Gastroesophageal sphincter (tissue), 4 donors: ENCODE measurements around the gene HELZ. TPM values are rescaled to one million over a fixed set of nuclear protein-coding genes. Genes with fewer than 3 reads are reported as not detected.

Experiments used
- ATAC-seq: fragments of 150-250 bp; one replicate; pipeline ENCODE4 v1.9.1; 2016; ENCODE audit warnings: mild to moderate bottlenecking, moderate library complexity
- H3K27ac ChIP-seq, 4 donors: fragments of 200-600 bp; sonication (generic) in 3 of 4; 1 replicate in 3 of 4; 2 replicates in 1 of 4; pipeline ENCODE4 v1.5.1; 2016 to 2019
- H3K27me3 ChIP-seq: fragments of 200-600 bp; sonication (generic); one replicate; pipeline ENCODE4 v1.5.1; 2019
- H3K36me3 ChIP-seq, 2 donors: fragments of 200-600 bp; sonication (generic); one replicate each; pipeline ENCODE4 v1.5.1; 2019; ENCODE audit warnings: control low read depth in 1 of 2
- H3K4me1 ChIP-seq, 3 donors: fragments of 200-600 bp; sonication (generic); 1 replicate in 2 of 3; 2 replicates in 1 of 3; pipeline ENCODE4 v1.5.1; 2016 to 2019; ENCODE audit warnings: control low read depth in 2 of 3
- H3K4me3 ChIP-seq, 2 donors: fragments of 200-600 bp; sonication (generic); one replicate each; pipeline ENCODE4 v1.5.1; 2019; ENCODE audit warnings: mild to moderate bottlenecking in 1 of 2, moderate library complexity in 1 of 2
- H3K9me3 ChIP-seq, 3 donors: fragments of 200-600 bp; sonication (generic); one replicate each; pipeline ENCODE4 v1.5.1; 2017 to 2019; ENCODE audit warnings: control low read depth in 2 of 3
- EP300 ChIP-seq: sonication (generic); formaldehyde crosslinking; IDR thresholded peaks from one replicate; pipeline ENCODE4 v1.6.1; 2017; ENCODE audit warnings: antibody characterized with exemption, mild to moderate bottlenecking
- POLR2A ChIP-seq, 2 donors: fragments of 450-650 bp; IDR thresholded peaks; one replicate each; pipeline ENCODE4 v1.6.1; 2017; ENCODE audit warnings: antibody characterized with exemption in 2 of 2, mild to moderate bottlenecking in 2 of 2, moderate library complexity in 1 of 2
- POLR2AphosphoS5 ChIP-seq: sonication (generic); formaldehyde crosslinking; IDR thresholded peaks from one replicate; pipeline ENCODE4 v1.6.1; 2017; ENCODE audit warnings: antibody characterized with exemption
- WGBS, 2 donors: methylation state at CpG; one replicate each; pipeline ENCODE4 v1.1.5; 2018; ENCODE audit warnings: low coverage in 1 of 2; 5-methylcytosine and 5-hydroxymethylcytosine counted together
- total RNA-seq, 4 donors: library from RNA; depleted of rRNA; stranded (reverse); fragments of >200 nt; gene quantifications; one replicate each; pipeline ENCODE4 v1.1.0, GENCODE V29; 2016
- TF ChIP-seq, protein P1 (sequence below), 4 experiments: fragments of 200-600 bp in 2 of 4; fragments of 450-650 bp in 2 of 4; sonication (generic) in 1 of 4; IDR thresholded peaks; one replicate each; pipeline ENCODE4 v1.5.1; 2017 to 2019; ENCODE audit warnings: antibody characterized with exemption in 4 of 4, mild to moderate bottlenecking in 2 of 4, moderate library complexity in 2 of 4

The HELZ gene
- total RNA-seq, 4 donors from 2014 or later = 43.7 to 70.2 (median 58.3) TPM

DNA sequence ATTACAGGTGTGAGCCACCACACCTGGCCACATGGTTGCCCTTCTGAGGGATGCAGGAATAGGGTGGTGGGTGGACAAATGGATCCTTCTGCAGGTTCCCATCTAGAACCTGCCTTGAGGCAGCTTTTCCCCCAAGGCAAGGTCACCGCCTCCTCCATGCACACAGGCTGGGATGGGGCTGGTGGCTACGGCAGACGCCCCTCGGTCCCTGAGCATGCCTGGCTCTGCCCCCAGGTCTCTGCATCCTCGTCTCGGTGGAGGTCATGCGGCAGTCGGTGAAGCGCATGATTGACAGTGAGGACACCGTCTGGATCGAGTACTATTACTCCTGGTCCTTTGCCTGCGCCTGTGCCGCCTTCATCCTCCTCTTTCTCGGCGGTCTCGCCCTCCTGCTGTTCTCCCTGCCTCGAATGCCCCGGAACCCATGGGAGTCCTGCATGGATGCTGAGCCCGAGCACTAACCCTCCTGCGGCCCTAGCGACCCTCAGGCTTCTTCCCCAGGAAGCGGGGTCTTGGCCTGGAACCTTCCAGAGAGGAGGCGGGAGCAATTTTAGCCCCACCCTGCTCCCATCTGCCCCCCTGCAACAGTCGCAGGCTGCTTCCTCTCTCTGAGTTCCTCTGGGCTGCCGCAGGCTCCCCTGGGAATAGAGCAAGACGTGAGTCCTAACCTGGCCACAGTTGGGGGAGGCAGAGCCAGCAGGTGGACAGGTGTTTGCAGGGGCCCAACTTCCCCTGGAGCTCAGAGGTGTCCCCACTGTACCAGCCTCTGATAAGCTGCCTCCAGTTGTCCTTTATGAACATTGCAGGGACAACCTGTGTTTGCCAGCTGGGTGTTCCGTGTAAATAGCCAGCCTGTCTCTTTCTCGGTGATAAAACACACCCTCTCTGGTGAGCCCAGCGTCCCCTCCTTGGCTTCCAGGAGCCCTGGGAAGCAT is 188.9 kb downstream of the HELZ start:
- ATAC-seq = no peak
- Histone ChIP-seq H3K4me1 (no peaks in the 10 kb centered on the region), H3K36me3 (no peaks in the 10 kb centered on the region), H3K4me3 (no peak overlapping the region), H3K27ac (no peak overlapping the region), H3K9me3 (no peaks in the 10 kb centered on the region), H3K27me3 (no peaks in the 10 kb centered on the region)
- TF ChIP-seq POLR2A (IDR thresholded peaks at IDR 0.05) (no peak), EP300 (no peak), POLR2AphosphoS5 (no peak)
- TF ChIP-seq, protein P1, sequence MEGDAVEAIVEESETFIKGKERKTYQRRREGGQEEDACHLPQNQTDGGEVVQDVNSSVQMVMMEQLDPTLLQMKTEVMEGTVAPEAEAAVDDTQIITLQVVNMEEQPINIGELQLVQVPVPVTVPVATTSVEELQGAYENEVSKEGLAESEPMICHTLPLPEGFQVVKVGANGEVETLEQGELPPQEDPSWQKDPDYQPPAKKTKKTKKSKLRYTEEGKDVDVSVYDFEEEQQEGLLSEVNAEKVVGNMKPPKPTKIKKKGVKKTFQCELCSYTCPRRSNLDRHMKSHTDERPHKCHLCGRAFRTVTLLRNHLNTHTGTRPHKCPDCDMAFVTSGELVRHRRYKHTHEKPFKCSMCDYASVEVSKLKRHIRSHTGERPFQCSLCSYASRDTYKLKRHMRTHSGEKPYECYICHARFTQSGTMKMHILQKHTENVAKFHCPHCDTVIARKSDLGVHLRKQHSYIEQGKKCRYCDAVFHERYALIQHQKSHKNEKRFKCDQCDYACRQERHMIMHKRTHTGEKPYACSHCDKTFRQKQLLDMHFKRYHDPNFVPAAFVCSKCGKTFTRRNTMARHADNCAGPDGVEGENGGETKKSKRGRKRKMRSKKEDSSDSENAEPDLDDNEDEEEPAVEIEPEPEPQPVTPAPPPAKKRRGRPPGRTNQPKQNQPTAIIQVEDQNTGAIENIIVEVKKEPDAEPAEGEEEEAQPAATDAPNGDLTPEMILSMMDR (IDR thresholded peaks at IDR 0.05) = no peak
- 75 to 88% methylated on average over 6 to 14 of the region's 29 CpGs for WGBS, 2 donors

DNA sequence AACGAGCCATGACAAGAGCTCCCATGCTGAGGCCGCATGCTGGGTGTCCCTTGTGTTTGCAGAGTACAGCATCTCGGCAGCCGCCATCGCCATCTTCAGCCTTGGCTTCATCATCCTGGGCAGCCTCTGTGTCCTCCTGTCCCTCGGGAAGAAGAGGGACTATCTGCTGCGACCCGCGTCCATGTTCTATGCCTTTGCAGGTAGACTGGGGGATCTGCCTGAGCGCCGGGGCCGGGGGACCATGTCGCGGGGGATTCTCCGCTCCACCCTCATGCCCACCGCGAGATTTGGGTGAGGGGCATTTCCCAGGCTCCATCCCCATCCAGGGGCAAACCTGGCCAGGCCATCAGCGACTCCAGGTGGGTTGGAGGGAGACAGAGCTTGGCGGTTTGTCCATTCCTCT is 190.0 kb downstream of the HELZ start:
- peaks cover 0 to 2% (median 0%) of the 10 kb centered on the region in 3 donors for H3K9me3 ChIP-seq
- no peak for TF ChIP-seq EP300
- TF ChIP-seq POLR2A (IDR thresholded peaks at IDR 0.05) = no peak
- no peak for TF ChIP-seq POLR2AphosphoS5
- TF ChIP-seq, protein P1 (IDR thresholded peaks at IDR 0.05) = no peak
- no peaks in the 10 kb centered on the region for H3K36me3 ChIP-seq
- no peak overlapping the region for H3K27ac ChIP-seq
- H3K27me3 ChIP-seq = no peaks in the 10 kb centered on the region
- no peak overlapping the region for H3K4me3 ChIP-seq
- no peaks in the 10 kb centered on the region for H3K4me1 ChIP-seq
- ATAC-seq = no peak
- WGBS, 2 donors = 92% methylated on average over 2 to 5 of the region's 19 CpGs

DNA sequence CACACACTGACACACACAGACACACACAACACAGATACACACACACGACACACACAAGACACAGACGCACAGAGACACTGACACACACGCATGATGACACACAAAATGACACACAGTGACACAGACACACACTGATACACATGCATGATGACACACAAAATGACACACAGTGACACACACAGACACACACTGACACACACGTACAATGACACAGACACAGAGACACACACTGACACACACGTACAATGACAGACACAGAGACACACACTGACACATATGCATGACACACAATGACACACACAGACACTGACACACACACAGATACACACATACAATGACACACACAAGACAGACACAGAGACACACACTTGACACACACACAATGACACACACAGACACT is 190.4 kb downstream of the HELZ start:
- TF ChIP-seq EP300 (no peak), POLR2A (IDR thresholded peaks at IDR 0.05) (no peak)
- TF ChIP-seq, protein P1 (IDR thresholded peaks at IDR 0.05) = no peak
- Histone ChIP-seq H3K4me1 (no peaks in the 10 kb centered on the region), H3K4me3 (no peak overlapping the region), H3K36me3 (no peaks in the 10 kb centered on the region), H3K9me3 (peaks cover 0 to 6% (median 0%) of the 10 kb centered on the region in 3 donors), H3K27ac (no peak overlapping the region), H3K27me3 (no peaks in the 10 kb centered on the region)
- no peak for ATAC-seq
- WGBS, 2 donors = 67 to 78% methylated on average over 1 to 5 of the region's 5 CpGs

DNA sequence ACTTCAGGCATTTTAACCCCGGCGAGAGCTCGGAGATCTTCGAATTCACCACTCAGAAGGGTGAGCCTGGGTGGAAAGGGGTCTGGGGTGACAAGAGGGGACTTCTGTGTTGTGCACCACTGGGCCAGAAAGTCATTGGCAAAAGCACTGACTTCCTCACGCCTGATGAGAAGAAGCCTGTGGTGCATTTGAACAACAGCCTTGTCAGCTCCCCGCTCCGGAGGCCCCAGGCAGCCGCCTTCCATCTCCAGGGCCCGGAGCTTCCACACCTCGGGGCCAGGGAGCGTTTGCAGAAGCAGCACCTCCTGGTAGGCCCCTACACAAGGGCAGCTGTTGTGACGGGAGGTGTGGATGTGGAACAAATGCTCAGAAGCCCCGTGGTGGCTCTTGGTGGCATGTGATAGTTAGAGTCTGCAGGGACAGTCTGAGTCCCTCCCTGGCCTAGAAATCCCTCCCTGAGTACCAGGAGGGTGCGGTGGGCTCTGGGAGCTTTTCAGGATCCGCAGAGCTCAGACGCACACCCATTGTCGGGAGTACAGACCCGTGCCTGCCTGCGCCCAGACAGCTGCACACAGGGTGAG is 190.9 kb downstream of the HELZ start:
- H3K27ac ChIP-seq = no peak overlapping the region
- H3K4me1 ChIP-seq = no peaks in the 10 kb centered on the region
- H3K4me3 ChIP-seq = no peak overlapping the region
- H3K9me3 ChIP-seq = peaks cover 0 to 11% (median 0%) of the 10 kb centered on the region in 3 donors
- no CpG with 5 or more reads among the region's 19 CpGs for WGBS, 2 donors
- TF ChIP-seq POLR2AphosphoS5 (no peak), EP300 (no peak), POLR2A (IDR thresholded peaks at IDR 0.05) (no peak)
- TF ChIP-seq, protein P1 (IDR thresholded peaks at IDR 0.05) = no peak
- H3K27me3 ChIP-seq = no peaks in the 10 kb centered on the region
- H3K36me3 ChIP-seq = no peaks in the 10 kb centered on the region
- ATAC-seq = no peak
